ENCODE results near the gene RAD51B. TPM values are rescaled to one million over a fixed set of nuclear protein-coding genes. Genes with fewer than 3 reads are reported as not detected.

RAD51B gene
- total RNA-seq, 1 experiment from 2014 or later = 16.7 TPM

GRCh38 chr14:68657300-68658028 is 837.9 kb downstream of the RAD51B start:
- Mint-ChIP-seq H3K4me1 (peaks cover 17 to 21% of the 10 kb centered on the region in 2 experiments), H3K27ac (no peak overlapping the region; a peak in 1 of 7 replicates), H3K36me3 (ENCODE audit: insufficient read depth in 1 of 3, low read depth in 3 of 3) (no peaks in the 10 kb centered on the region), H3K4me3 (no peak overlapping the region), H3K9me3 (no peaks in the 10 kb centered on the region), H3K27me3 (ENCODE audit: low read depth) (peaks cover 9% of the 10 kb centered on the region)
- Histone ChIP-seq H3K79me2 (ENCODE audit: insufficient read depth, low read length) (no peaks in the 10 kb centered on the region), H3T11ph (ENCODE audit: low read length) (no peak overlapping the region), H3K27me3 (ENCODE audit: insufficient read depth, low read length) (no peaks in the 10 kb centered on the region), H3K9ac (ENCODE audit: extremely low read depth, insufficient read length, low read length) (no peak overlapping the region), H3K79me1 (ENCODE audit: insufficient read depth, low read depth, low read length, poor library complexity, severe bottlenecking) (no peaks in the 10 kb centered on the region), H4K5ac (ENCODE audit: insufficient read length, low read depth, low read length) (no peak overlapping the region), H4K91ac (ENCODE audit: insufficient read length, low read depth, low read length) (no peak overlapping the region), H3K27ac (ENCODE audit: insufficient read length, low read depth, low read length) (no peak overlapping the region), H3K18ac (ENCODE audit: insufficient read length, low read depth, low read length) (no peak overlapping the region), H3K4ac (ENCODE audit: low read depth, low read length) (no peak overlapping the region), H4K20me1 (ENCODE audit: control insufficient read depth, insufficient read depth, insufficient read length) (no peaks in the 10 kb centered on the region), H2BK5ac (ENCODE audit: insufficient read length, low read length) (no peak overlapping the region), H3K9me3 (ENCODE audit: control insufficient read depth, low read depth, low read length) (no peaks in the 10 kb centered on the region), H2BK20ac (ENCODE audit: low read depth, low read length, poor library complexity, severe bottlenecking) (no peak overlapping the region), H2AK5ac (ENCODE audit: insufficient read length, low read length) (no peak overlapping the region), H3K14ac (ENCODE audit: insufficient read depth, low read length) (no peak overlapping the region), H3K4me2 (ENCODE audit: insufficient read depth, insufficient read length, low read length) (no peak overlapping the region), H3K56ac (ENCODE audit: insufficient read length, low read depth, low read length) (no peak overlapping the region), H2BK120ac (ENCODE audit: low read depth, low read length, poor library complexity, severe bottlenecking) (no peak overlapping the region), H2AFZ (ENCODE audit: low read length) (no peak overlapping the region), H4K8ac (replicated peaks; ENCODE audit: insufficient read length, low read depth, low read length) (no peak overlapping the region), H2BK15ac (ENCODE audit: low read depth, low read length) (no peak overlapping the region), H3K4me1 (ENCODE audit: insufficient read depth, low read length) (no peaks in the 10 kb centered on the region; the same call in 1 of the 2 replicates), H3K23me2 (ENCODE audit: insufficient read length, low read depth, low read length, poor library complexity, severe bottlenecking) (no peaks in the 10 kb centered on the region), H3K23ac (ENCODE audit: insufficient read length, low read depth, low read length) (no peak overlapping the region), H2BK12ac (ENCODE audit: insufficient read length, low read depth, low read length) (no peak overlapping the region)
- peak; percentile 8 for DNase-seq
- TF ChIP-seq CTCF (conservative IDR thresholded peaks at IDR 0.05) = no peak
- no CpG with 5 or more reads among the region's 4 CpGs for WGBS (ENCODE audit: extremely low coverage, insufficient read length, low lambda C conversion rate)
